ENCODE data around the gene CASP3.
"Not testable (repeated sequence)": the region's sequence is repeated elsewhere in the genome, so short reads cannot be mapped to it uniquely, and the experiment has no call there.

- not testable (repeated sequence) for TF ChIP-seq EZH2 (IDR thresholded peaks at IDR 0.05; ENCODE audit: borderline replicate concordance); EZH2phosphoT487 (IDR thresholded peaks at IDR 0.05; ENCODE audit: low read depth, severe bottlenecking, unreplicated experiment); CTCF (IDR thresholded peaks at IDR 0.05; ENCODE audit: poor library complexity)
Observed at GRCh38 chr4:184657820-184658219, 8.6 kb upstream of the CASP3 start.

All from hepatocyte (in vitro differentiated cells).